RWPE2 (cell line): ENCODE results near the gene OXA1L.

ENCODE experiments used
- ATAC-seq: fragments of 200-7000 bp; cut with Tn5 transposase; 3 replicates; pipeline ENCODE4 v1.9.1; 2021; ENCODE audit warnings: low read depth
- DNase-seq: peaks from one replicate; pipeline ENCODE4 v3.0.0-alpha.2; 2020; ENCODE audit warnings: low spot score
- H3K27ac ChIP-seq: fragments of 450-650 bp; 2 replicates; pipeline ENCODE4 v1.5.1; 2017; ENCODE audit warnings: mild to moderate bottlenecking; ENCODE audit not compliant: poor library complexity, severe bottlenecking
- H3K27me3 ChIP-seq: fragments of 250-450 bp; sonication (Bioruptor Pico); 2 replicates; pipeline ENCODE4 v1.5.1; 2021; ENCODE audit warnings: mild to moderate bottlenecking, moderate library complexity; ENCODE audit not compliant: insufficient read depth, poor library complexity, severe bottlenecking
- H3K36me3 ChIP-seq: fragments of 250-450 bp; sonication (Bioruptor Pico); 2 replicates; pipeline ENCODE4 v1.5.1; 2020; ENCODE audit warnings: low read depth, mild to moderate bottlenecking, moderate library complexity
- H3K4me1 ChIP-seq: fragments of 250-450 bp; sonication (Bioruptor Pico); 2 replicates; pipeline ENCODE4 v1.5.1; 2021; ENCODE audit warnings: mild to moderate bottlenecking, moderate library complexity; ENCODE audit not compliant: insufficient read depth, poor library complexity, severe bottlenecking
- H3K4me3 ChIP-seq: fragments of 250-450 bp; sonication (Bioruptor Pico); 2 replicates; pipeline ENCODE4 v1.5.1; 2021; ENCODE audit warnings: mild to moderate bottlenecking, moderate library complexity; ENCODE audit not compliant: severe bottlenecking
- H3K9me3 ChIP-seq: fragments of 250-450 bp; sonication (Bioruptor Pico); 2 replicates; pipeline ENCODE4 v1.5.1; 2021; ENCODE audit warnings: mild to moderate bottlenecking, moderate library complexity; ENCODE audit not compliant: severe bottlenecking
- TF ChIP-seq, protein P1 (sequence below): fragments of 450-650 bp; IDR thresholded peaks from one replicate; pipeline ENCODE4 v1.5.1; 2017; ENCODE audit warnings: mild to moderate bottlenecking, moderate library complexity; ENCODE audit not compliant: poor library complexity, severe bottlenecking

The OXA1L gene

GRCh38 chr14:22819151-22819988, 52.9 kb downstream of the OXA1L start:
- Histone ChIP-seq H3K4me1 (peaks cover 24% of the 10 kb centered on the region), H3K27ac (peak overlapping the region; percentile 84), H3K4me3 (no peak overlapping the region), H3K9me3 (no peaks in the 10 kb centered on the region), H3K36me3 (no peaks in the 10 kb centered on the region), H3K27me3 (no peaks in the 10 kb centered on the region)
- ATAC-seq, result no peak
- TF ChIP-seq, protein P1, sequence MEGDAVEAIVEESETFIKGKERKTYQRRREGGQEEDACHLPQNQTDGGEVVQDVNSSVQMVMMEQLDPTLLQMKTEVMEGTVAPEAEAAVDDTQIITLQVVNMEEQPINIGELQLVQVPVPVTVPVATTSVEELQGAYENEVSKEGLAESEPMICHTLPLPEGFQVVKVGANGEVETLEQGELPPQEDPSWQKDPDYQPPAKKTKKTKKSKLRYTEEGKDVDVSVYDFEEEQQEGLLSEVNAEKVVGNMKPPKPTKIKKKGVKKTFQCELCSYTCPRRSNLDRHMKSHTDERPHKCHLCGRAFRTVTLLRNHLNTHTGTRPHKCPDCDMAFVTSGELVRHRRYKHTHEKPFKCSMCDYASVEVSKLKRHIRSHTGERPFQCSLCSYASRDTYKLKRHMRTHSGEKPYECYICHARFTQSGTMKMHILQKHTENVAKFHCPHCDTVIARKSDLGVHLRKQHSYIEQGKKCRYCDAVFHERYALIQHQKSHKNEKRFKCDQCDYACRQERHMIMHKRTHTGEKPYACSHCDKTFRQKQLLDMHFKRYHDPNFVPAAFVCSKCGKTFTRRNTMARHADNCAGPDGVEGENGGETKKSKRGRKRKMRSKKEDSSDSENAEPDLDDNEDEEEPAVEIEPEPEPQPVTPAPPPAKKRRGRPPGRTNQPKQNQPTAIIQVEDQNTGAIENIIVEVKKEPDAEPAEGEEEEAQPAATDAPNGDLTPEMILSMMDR, result no peak
- DNase-seq, result no peak

- peak; percentile 87 for DNase-seq
- Histone ChIP-seq H3K27me3 (no peaks in the 10 kb centered on the region), H3K4me1 (peaks cover 29% of the 10 kb centered on the region), H3K36me3 (no peaks in the 10 kb centered on the region), H3K4me3 (no peak overlapping the region), H3K27ac (peak overlapping the region; percentile 84), H3K9me3 (no peaks in the 10 kb centered on the region)
- ATAC-seq, result peak; percentile 64
- TF ChIP-seq, protein P1, result no peak
Measured at GRCh38 chr14:22820731-22821130, 54.2 kb downstream of the OXA1L start.

DNA sequence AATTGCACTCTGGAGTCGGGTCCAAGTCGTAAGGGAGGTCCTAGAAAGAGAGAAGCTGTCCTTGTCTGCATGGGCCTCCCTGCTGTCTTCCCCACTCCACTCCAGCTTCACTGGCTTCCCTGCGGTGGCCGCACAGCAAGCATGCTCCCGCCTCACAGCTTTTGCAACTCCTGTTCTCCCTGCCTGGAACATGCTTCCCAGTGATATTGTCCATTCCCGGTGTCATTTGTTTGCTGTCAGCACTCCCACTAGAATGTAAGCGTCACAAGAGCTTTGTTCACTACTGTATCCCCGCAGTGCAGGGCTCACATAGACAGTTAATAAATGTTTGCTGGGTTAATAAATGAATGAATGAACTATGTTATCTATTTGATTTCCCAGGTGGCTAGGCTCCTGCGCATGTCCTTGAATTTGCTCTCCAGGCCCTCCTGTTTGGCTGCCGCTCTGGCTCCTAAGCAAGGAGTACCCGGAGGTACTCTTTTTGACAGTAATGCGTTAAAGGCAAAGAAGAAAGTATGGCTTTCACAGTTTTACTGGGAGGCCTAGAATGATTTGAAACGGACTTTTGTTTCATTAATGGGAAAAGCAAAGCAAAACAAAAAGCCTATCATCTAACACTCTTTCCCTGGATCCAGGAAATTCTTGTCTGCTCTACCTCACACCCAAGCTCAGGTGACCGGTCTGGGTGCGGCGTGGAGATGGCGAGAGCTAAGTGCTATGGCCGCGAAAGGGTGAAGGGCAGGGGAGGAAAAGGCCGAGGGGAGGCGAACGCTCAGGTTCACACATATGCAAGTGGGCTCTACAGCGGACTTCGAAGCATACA, 54.9 kb downstream of the OXA1L start:
- TF ChIP-seq, protein P1, result no peak
- DNase-seq, result no peak
- Histone ChIP-seq H3K4me1 (peaks cover 29% of the 10 kb centered on the region), H3K27ac (peak overlapping the region; percentile 84), H3K27me3 (no peaks in the 10 kb centered on the region), H3K36me3 (no peaks in the 10 kb centered on the region), H3K9me3 (no peaks in the 10 kb centered on the region), H3K4me3 (no peak overlapping the region)
- ATAC-seq, result no peak

DNA sequence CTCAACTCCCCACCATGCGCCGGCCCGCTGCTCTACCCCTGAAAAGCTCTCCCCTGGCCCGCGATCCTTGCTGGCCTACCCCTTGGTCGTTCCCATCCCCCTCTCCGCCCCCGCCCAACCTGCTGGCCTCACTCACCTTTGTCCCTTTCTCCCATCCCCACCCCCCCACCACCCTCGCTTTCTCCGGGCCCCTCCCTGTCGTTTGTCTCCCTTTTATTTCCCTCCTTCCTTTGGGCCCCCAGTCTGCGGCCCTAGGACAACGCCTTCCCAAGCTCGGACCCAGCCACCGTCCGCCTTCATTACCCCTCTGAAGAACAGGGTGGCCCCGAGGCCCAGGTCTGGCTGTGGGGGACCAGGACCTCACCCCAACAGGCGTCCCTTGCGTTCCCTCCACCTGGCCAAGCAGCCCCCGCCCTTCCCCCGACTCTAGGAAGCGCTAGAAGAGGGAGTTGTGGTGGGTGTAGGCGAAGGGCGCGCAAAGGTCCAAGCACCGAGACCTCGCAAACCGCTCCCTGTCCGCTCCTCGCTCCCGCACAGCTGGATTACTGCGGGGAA, 55.6 kb downstream of the OXA1L start:
- peak overlapping the region; percentile 84 for H3K27ac ChIP-seq
- no peak for DNase-seq
- H3K4me3 ChIP-seq, result no peak overlapping the region

More for the DNA sequence above, 55.6 kb downstream of the OXA1L start:
- H3K27me3 ChIP-seq, result no peaks in the 10 kb centered on the region
- H3K36me3 ChIP-seq, result no peaks in the 10 kb centered on the region
- no peaks in the 10 kb centered on the region for H3K9me3 ChIP-seq
- TF ChIP-seq, protein P1, result no peak
- H3K4me1 ChIP-seq, result peaks cover 29% of the 10 kb centered on the region
- no peak for ATAC-seq
